AG08395 (cell line): ENCODE measurements around the gene WDR47.

Source experiments
- DNase-seq: peaks from one replicate; pipeline ENCODE4 v3.0.0; 2012; ENCODE audit warnings: mixed read lengths, low spot score

WDR47 gene

GRCh38 chr1:109041621-109042468, at the start of gene WDR47:
Gene WDR47, minus strand, starts transcription at chr1:109042102. Its CDS starts 18,590 bp downstream, at chr1:109023512.
- peak; percentile 99 for DNase-seq

GRCh38 chr1:109091078-109091838, 49.4 kb upstream of the WDR47 start:
- peak; percentile 50 for DNase-seq

GRCh38 chr1:109090196-109091077, 48.5 kb upstream of the WDR47 start, which contains the start of gene TMEM167B:
Gene TMEM167B, plus strand, starts transcription at chr1:109090764. Its CDS starts 109 bp downstream, at chr1:109090873.
- DNase-seq, result peak; percentile 87

- no peak for DNase-seq
Observed at GRCh38 chr1:109089242-109090015, 47.5 kb upstream of the WDR47 start.

- DNase-seq, result no peak
Observed at GRCh38 chr1:109084563-109085517, 42.9 kb upstream of the WDR47 start.

DNA sequence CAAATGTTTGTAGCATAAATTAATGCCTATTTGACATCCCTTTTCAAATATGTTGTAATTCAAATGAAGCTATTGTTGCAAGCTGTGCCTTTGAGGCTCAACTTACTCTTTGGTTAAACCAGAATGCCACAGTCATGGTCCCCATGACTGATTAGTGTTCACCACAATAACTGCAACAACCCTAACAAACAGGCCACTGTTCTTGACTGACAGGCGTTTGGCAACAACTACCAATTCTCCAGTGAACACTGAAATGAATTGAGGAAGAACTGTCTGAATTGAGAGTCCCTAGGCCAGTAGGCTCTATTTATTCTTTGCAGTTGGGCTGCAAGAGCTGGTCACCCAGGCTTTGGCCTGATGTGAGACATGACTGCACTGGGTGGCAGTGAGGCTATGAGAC, 42.0 kb upstream of the WDR47 start:
- no peak for DNase-seq

DNA sequence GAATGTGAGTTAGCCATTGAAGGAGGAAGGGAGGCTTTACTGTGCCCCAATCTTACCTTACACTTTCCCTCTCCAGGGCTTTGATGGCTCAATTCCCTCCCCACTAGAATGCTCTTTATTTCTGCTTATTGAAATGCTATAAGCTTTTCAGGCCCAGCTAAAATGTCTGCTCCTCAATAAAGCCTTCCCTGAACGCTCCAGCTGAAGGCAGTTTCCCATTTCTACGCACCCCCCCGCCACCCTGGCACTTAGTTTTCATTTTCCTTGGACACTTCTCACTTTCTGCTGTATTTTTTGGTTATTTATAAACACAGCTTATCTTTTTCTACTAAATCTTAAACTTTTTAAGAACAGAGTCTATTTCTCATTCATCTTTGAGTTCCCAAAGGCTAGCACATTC, 41.6 kb upstream of the WDR47 start:
- no peak for DNase-seq

DNA sequence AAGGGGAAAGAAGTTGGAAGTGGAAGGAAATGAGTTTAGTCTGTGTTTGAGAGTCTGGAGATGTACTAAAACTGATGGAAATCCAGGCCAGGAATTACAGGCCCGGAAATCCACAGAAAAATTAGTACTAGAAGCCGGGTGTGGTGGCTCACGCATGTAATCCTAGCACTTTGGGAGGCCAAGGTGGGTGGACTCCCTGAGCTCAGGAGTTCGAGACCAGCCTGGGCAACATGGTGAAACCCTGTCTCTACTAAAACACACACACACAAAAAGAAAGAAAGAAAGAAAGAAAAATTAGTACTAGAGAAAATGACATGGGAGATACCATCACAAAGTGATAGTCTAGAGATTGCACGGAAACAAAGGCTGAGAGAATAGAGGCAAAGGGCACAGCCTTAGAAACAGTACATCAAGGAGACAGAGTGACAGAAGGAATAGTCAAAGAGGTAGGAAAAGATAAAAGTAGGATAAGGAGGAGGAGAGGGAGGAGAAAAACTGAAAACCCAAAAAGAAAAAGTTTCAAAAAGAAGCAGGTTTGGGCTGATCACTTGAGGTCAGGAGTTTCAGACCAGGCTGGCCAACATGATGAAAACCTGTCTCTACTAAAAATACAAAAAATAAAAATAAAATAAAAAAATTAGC, 38.7 kb upstream of the WDR47 start:
- no peak for DNase-seq

- DNase-seq, result no peak
Observed at GRCh38 chr1:109079240-109079622, 37.3 kb upstream of the WDR47 start.

GRCh38 chr1:109078317-109078716, 36.4 kb upstream of the WDR47 start:
- no peak for DNase-seq

GRCh38 chr1:109075531-109076490, 33.9 kb upstream of the WDR47 start, which contains the start of gene TAF13:
Gene TAF13, minus strand, starts transcription at chr1:109076003. Its CDS starts 56 bp downstream, at chr1:109075947.
- peak; percentile 95 for DNase-seq

GRCh38 chr1:109069294-109069693, 27.4 kb upstream of the WDR47 start:
- DNase-seq, result no peak

DNA sequence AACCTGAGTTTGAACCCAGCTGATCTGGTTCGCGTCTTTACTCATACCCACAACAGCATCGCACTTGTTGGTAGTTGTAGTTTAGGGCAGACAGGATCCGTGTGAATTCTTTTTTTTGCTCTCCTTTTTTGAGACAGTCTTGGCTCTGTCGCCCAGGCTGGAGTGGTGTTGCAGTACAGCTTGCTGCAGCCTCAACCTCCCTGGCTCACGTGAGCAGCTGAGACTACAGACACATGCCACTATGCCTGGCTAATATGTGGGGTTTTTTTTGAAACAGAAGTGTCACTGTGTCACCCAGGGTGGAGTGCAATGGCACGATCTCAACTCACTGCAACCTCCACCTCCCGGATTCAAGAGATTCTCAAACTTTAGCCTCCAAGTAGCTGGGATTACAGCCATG, 26.0 kb upstream of the WDR47 start:
- no peak for DNase-seq

- DNase-seq, result no peak
Observed at GRCh38 chr1:109065137-109065536, 23.2 kb upstream of the WDR47 start.

DNA sequence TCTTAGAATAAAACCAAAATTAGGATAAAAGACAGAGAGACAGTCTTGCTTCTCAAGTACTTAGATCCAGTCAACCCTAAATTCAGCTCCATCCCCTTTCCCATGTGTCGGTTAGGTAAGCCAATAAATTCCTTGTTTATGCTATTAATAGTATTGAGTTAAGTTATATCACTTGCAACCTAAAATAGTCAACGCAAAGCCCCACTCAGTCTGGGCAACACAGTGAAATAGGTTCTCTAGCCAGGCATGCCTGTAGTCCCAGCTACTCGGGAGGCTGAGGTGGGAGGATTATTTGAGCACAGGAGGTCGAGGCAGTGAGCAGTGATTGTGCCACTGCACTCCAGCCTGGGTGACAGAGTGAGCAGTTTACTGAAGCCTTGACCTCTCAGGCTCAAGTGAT, 19.3 kb upstream of the WDR47 start:
- no peak for DNase-seq

DNA sequence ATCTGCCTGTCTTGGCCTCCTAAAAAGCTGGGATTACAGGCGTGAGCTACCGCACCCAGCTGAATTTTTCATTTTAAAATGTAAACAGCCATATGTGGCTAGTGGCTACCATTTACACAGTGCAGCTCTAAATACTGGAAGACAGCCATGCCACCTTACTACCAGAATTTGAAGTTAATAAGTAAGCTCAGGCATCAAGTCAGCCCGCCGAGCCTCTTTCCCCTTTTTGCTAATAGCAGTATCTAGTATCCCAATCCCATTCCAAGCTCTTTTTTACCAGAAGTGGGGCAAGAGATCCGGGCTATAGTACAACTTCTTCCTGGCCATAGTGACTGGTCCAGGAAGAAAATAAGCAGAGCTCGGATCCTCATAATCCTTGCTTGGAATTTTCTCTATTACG, 18.8 kb upstream of the WDR47 start:
- DNase-seq, result no peak

DNA sequence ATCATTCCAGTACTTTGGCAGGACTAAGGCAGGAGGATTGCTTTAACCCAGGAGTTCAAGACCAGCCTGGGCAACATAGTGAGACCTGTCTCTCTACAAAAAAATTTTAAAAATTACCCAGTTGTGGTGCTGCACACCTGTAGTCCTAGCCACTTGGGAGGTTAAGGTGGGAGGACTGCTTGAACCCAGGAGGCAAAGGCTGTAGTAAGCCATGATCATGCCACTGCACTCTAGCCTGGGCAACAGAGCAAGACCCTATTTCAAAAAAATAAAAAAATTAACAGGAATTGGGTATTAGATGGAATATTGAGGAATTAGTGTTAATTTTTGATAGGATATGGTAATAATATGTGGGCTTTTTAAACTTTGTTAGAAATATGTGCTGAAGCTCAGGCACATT, 17.1 kb upstream of the WDR47 start:
- DNase-seq, result no peak

DNA sequence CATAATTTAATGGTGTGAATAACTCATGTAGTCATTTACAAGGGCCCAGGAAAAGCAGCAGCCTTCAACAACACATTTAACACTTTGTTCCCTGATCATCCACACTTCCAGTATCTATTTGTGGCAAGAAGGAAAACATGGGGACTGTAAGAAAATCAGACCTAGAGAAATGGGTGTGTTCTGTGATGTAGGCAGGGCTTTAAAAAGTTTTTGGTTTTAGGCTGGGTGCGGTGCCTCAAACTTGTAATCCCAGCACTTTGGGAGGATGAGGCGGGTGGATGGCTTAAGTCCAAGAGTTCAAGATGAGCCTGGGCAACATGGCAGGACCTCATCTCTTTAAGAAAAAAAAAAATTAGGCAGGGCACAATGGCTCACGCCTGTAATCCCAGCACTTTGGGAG, 14.2 kb upstream of the WDR47 start:
- DNase-seq, result no peak
